Measurements from ENCODE around the gene CDH4. TPM values are rescaled to one million over a fixed set of nuclear protein-coding genes. Genes with fewer than 3 reads are reported as not detected.

CDH4 gene
- total and polyA plus RNA-seq, 2 of the 8 experiments (the other 6 are each of a cell fraction or from before 2014, with no cell fraction given) = 4.3 to 7.9 TPM

- no peak for TF ChIP-seq CTCF (IDR thresholded peaks at IDR 0.05; ENCODE audit: control extremely low read depth in 1 of 3, insufficient read depth in 1 of 3, low read depth in 1 of 3, low read length in 3 of 3)
- no peak for TF ChIP-seq TBP (IDR thresholded peaks at IDR 0.05; ENCODE audit: low read depth, low read length)
- TF ChIP-seq SRF (IDR thresholded peaks at IDR 0.05; ENCODE audit: low read depth, low read length) = no peak
- no peak for TF ChIP-seq BACH1 (IDR thresholded peaks at IDR 0.05; ENCODE audit: low read length)
These were observed 577.5 kb downstream of the CDH4 start (continued) for GRCh38 chr20:61829526-61829925.

All from H1 (cell line).